ENCODE results near the gene GAA. TPM values are rescaled to one million over a fixed set of nuclear protein-coding genes. Genes with fewer than 3 reads are reported as not detected.

Gene GAA
- total and polyA plus RNA-seq, 2 of the 13 experiments (the other 11 are each of a cell fraction or from before 2014, with no cell fraction given), result 21.6 to 36.4 TPM

GRCh38 chr17:80071116-80071841, 30.1 kb upstream of the GAA start (continued):
- TF ChIP-seq STAT6 (CRISPR knock-in tag; IDR thresholded peaks at IDR 0.05; ENCODE audit: borderline replicate concordance) (no peak), CTCF (CRISPR knock-in tag; IDR thresholded peaks at IDR 0.05) (no peak), ZNF639 (CRISPR knock-in tag; conservative IDR thresholded peaks at IDR 0.05) (no peak), CBX1 (IDR thresholded peaks at IDR 0.05; ENCODE audit: low read depth) (no peak), ZNF605 (CRISPR knock-in tag; IDR thresholded peaks at IDR 0.05) (peak; percentile 71; the same call in 1 of the 2 replicates), ARID2 (CRISPR knock-in tag; IDR thresholded peaks at IDR 0.05; ENCODE audit: borderline replicate concordance) (no peak), SALL1 (CRISPR knock-in tag; IDR thresholded peaks at IDR 0.05) (peak; percentile 38), PCBP1 (IDR thresholded peaks at IDR 0.05; ENCODE audit: borderline replicate concordance, low read depth, low read length) (no peak), RNF219 (CRISPR knock-in tag; IDR thresholded peaks at IDR 0.05) (no peak), ZNF749 (CRISPR knock-in tag; IDR thresholded peaks at IDR 0.05; ENCODE audit: borderline replicate concordance) (no peak), ZNF547 (CRISPR knock-in tag; IDR thresholded peaks at IDR 0.05) (peak; percentile 91), ZNF260 (CRISPR knock-in tag; IDR thresholded peaks at IDR 0.05; ENCODE audit: borderline replicate concordance, low read depth) (no peak), CREBL2 (CRISPR knock-in tag; IDR thresholded peaks at IDR 0.05; ENCODE audit: borderline replicate concordance) (0 out of 2 replicates have a peak, but pooled peaks have one; percentile 69), MAFK (conservative IDR thresholded peaks at IDR 0.05 in 1 of 2, IDR thresholded peaks at IDR 0.05 in 1 of 2; ENCODE audit: low read length in 2 of 2) (no peak), ZNF496 (CRISPR knock-in tag; IDR thresholded peaks at IDR 0.05; ENCODE audit: insufficient replicate concordance) (no peak), SP140L (CRISPR knock-in tag; IDR thresholded peaks at IDR 0.05; ENCODE audit: borderline replicate concordance) (no peak), ZNF704 (CRISPR knock-in tag; IDR thresholded peaks at IDR 0.05; ENCODE audit: borderline replicate concordance) (peak; percentile 47; the same call in 1 of the 2 replicates), ZNF446 (CRISPR knock-in tag; IDR thresholded peaks at IDR 0.05) (no peak), ESRRA (CRISPR knock-in tag; IDR thresholded peaks at IDR 0.05; ENCODE audit: low read depth) (no peak)

Measured in HepG2 (cell line).